Measurements from ENCODE around the gene SMARCA4. TPM values are rescaled to one million over a fixed set of nuclear protein-coding genes. Genes with fewer than 3 reads are reported as not detected.

SMARCA4 gene
- total and polyA plus RNA-seq, 12 donors: 46.3 to 124 (median 64.9) TPM

DNA sequence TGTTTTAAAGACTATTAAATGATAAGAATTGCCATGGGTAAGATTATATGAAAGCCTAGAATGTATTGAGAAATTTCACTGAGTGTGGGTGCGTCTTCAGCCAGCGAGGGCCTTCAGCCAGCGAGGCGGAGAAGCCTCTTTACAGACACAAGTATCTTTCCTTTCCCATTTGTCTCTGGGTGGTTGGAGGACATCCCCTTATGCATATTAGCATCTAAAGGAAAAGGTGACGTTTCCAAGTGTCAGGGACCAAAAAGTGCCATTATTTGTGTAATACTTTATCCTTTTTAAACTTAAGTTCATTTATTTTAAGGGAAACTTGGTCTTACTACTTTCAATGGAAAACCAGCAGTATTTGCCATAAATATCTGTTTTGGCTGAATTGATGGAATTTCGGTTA, 22.2 kb downstream of the SMARCA4 start:
- WGBS, 4 donors: 84 to 92% (median 91%) methylated on average over 6 of the region's 6 CpGs
- H3K4me1 ChIP-seq (replicated peaks in 1 of 2): no peaks in the 10 kb centered on the region
- no peak overlapping the region for H3K4me3 ChIP-seq
- no peaks in the 10 kb centered on the region for H3K27me3 ChIP-seq
- no peak overlapping the region for H3K27ac ChIP-seq
- no peaks in the 10 kb centered on the region for H3K9me3 ChIP-seq (replicated peaks in 1 of 3)
- intact Hi-C loops (cut with DNase I): no loop called here
- H3K36me3 ChIP-seq (replicated peaks in 1 of 2): peaks cover 0 to 40% of the 10 kb centered on the region in 2 donors
- TF ChIP-seq CTCF (IDR thresholded peaks at IDR 0.05) (no peak), POLR2A (IDR thresholded peaks at IDR 0.05) (no peak)
- no peak for DNase-seq

DNA sequence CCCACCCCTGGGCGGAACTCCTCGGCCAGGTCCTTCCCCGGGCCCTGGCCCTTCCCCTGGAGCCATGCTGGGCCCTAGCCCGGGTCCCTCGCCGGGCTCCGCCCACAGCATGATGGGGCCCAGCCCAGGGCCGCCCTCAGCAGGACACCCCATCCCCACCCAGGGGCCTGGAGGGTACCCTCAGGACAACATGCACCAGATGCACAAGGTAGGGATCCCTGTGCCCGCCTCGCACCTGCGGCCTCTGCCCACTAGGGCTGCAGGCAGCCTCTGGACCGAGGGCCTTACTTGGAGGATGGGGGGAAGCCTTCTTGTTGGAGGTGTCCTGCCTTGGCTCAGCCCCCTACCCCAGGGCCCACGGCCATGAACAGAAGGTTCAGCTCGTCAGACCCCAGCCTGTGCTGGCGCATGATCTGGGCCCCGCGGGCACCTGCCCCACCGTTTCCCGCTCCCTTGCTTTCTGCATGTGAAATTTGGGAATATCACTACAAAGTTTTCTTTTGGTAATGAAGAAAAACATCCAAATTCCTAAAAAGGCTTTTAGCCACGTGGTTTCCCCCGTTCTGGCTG, 23.4 kb downstream of the SMARCA4 start:
- no peaks in the 10 kb centered on the region for H3K4me1 ChIP-seq (replicated peaks in 1 of 2)
- no peak overlapping the region for H3K27ac ChIP-seq
- 93 to 98% (median 95%) methylated on average over 7 to 21 of the region's 21 CpGs for WGBS, 4 donors
- peaks cover 0 to 52% of the 10 kb centered on the region in 2 donors for H3K36me3 ChIP-seq (replicated peaks in 1 of 2)
- no peak for DNase-seq
- TF ChIP-seq CTCF (IDR thresholded peaks at IDR 0.05) (no peak), POLR2A (IDR thresholded peaks at IDR 0.05) (no peak)
- intact Hi-C loops (cut with DNase I): no loop called here
- H3K27me3 ChIP-seq: no peaks in the 10 kb centered on the region
- no peak overlapping the region for H3K4me3 ChIP-seq
- no peaks in the 10 kb centered on the region for H3K9me3 ChIP-seq (replicated peaks in 1 of 3)

GRCh38 chr19:10985502-10985901, 24.7 kb downstream of the SMARCA4 start:
- H3K27ac ChIP-seq: no peak overlapping the region
- H3K36me3 ChIP-seq (replicated peaks in 1 of 2): peaks cover 0 to 65% of the 10 kb centered on the region in 2 donors
- TF ChIP-seq POLR2A (IDR thresholded peaks at IDR 0.05) (no peak), CTCF (IDR thresholded peaks at IDR 0.05) (no peak)
- H3K4me1 ChIP-seq (replicated peaks in 1 of 2): no peaks in the 10 kb centered on the region
- WGBS, 4 donors: 90 to 97% (median 93%) methylated on average over 6 to 10 of the region's 10 CpGs
- no peak for DNase-seq
- H3K4me3 ChIP-seq: no peak overlapping the region
- H3K27me3 ChIP-seq: no peaks in the 10 kb centered on the region
- no peaks in the 10 kb centered on the region for H3K9me3 ChIP-seq (replicated peaks in 1 of 3)
- intact Hi-C loops (cut with DNase I): no loop called here

DNA sequence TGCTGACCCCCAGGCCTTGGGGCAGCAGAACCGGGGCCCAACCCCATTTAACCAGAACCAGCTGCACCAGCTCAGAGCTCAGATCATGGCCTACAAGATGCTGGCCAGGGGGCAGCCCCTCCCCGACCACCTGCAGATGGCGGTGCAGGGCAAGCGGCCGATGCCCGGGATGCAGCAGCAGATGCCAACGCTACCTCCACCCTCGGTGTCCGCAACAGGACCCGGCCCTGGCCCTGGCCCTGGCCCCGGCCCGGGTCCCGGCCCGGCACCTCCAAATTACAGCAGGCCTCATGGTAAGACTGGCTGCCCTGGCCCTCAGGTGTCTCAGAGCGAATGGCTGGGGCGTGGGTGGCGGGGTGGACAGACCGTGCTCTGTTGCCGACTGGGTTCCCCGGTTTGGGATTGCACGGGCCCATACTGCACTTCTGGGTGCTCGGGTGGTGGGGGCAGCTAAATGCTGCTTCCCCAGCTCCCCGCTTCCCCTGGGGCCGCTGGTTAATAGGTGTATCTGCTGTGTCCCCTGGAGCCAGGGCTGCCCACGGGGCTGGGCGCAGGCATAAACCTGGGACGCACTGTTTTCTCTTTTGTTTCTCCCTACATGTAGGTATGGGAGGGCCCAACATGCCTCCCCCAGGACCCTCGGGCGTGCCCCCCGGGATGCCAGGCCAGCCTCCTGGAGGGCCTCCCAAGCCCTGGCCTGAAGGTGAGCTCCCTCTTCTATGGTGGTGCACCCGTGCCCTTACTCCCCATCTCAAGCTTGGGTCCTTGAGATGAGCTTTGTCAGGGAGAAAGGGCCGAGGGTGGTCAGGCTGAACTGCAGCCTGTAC, 25.7 kb downstream of the SMARCA4 start:
- Histone ChIP-seq H3K27me3 (no peaks in the 10 kb centered on the region), H3K9me3 (replicated peaks in 1 of 3) (no peaks in the 10 kb centered on the region), H3K27ac (no peak overlapping the region), H3K4me1 (replicated peaks in 1 of 2) (no peaks in the 10 kb centered on the region), H3K4me3 (no peak overlapping the region), H3K36me3 (replicated peaks in 1 of 2) (peaks cover 0 to 75% of the 10 kb centered on the region in 2 donors)
- WGBS, 4 donors: 82 to 92% (median 89%) methylated on average over 8 to 32 of the region's 32 CpGs
- TF ChIP-seq CTCF (IDR thresholded peaks at IDR 0.05) (no peak), POLR2A (IDR thresholded peaks at IDR 0.05) (no peak)
- intact Hi-C loops (cut with DNase I): no loop called here
- no peak for DNase-seq
